DMS79 (cell line): Measurements from ENCODE around the gene ZNF442.
"Not testable (repeated sequence)": the region's sequence is repeated elsewhere in the genome, so short reads cannot be mapped to it uniquely, and the experiment has no call there.

Experiments used
- DNase-seq: peaks from one replicate; lab custom pipeline; 2025; lab: John Stamatoyannopoulos, UW

The ZNF442 gene

GRCh38 chr19:12365236-12366162 lies at the start of gene ZNF442:
Gene ZNF442, minus strand, starts transcription at chr19:12365683. Its CDS starts 2,052 bp downstream, at chr19:12363631.
- DNase-seq = peak; percentile 99

- DNase-seq = no peak
Observed at GRCh38 chr19:12411893-12412292, 46.4 kb upstream of the ZNF442 start.

GRCh38 chr19:12400633-12401502 lies 35.4 kb upstream of the ZNF442 start, which contains the start of gene ZNF799:
Gene ZNF799, minus strand, starts transcription at chr19:12401271. Its CDS starts 201 bp downstream, at chr19:12401070.
- DNase-seq = peak; percentile 96

- DNase-seq = peak; percentile 40
Observed at GRCh38 chr19:12399901-12400632, 34.6 kb upstream of the ZNF442 start.

GRCh38 chr19:12391148-12391547 lies 25.7 kb upstream of the ZNF442 start:
- DNase-seq = not testable (repeated sequence)

- not testable (repeated sequence) for DNase-seq
Observed at GRCh38 chr19:12386365-12386764, 20.9 kb upstream of the ZNF442 start.

GRCh38 chr19:12380444-12380737 lies 14.9 kb upstream of the ZNF442 start:
- DNase-seq = no peak

GRCh38 chr19:12379732-12380443 lies 14.4 kb upstream of the ZNF442 start:
- DNase-seq = no peak

GRCh38 chr19:12374026-12374425 lies 8.5 kb upstream of the ZNF442 start:
- no peak for DNase-seq

- DNase-seq = no peak
Observed at GRCh38 chr19:12364391-12365235, 870 bp downstream of the ZNF442 start.

GRCh38 chr19:12362236-12362635 lies 3.2 kb downstream of the ZNF442 start:
- DNase-seq = not testable (repeated sequence)

GRCh38 chr19:12353375-12353774 lies 12.1 kb downstream of the ZNF442 start:
- no peak for DNase-seq

- no peak for DNase-seq
Observed at GRCh38 chr19:12350890-12351197, 14.6 kb downstream of the ZNF442 start.

GRCh38 chr19:12350185-12350889 lies 15.1 kb downstream of the ZNF442 start:
- DNase-seq = no peak

GRCh38 chr19:12346896-12347295 lies 18.6 kb downstream of the ZNF442 start:
- DNase-seq = no peak

- DNase-seq = no peak
Observed at GRCh38 chr19:12345197-12345596, 20.3 kb downstream of the ZNF442 start.

GRCh38 chr19:12333162-12334159 lies 32.0 kb downstream of the ZNF442 start, which contains the start of gene ZNF563:
Gene ZNF563, minus strand, starts transcription at chr19:12333633. Its CDS starts 151 bp downstream, at chr19:12333482.
- peak; percentile 97 for DNase-seq

- DNase-seq = no peak
Observed at GRCh38 chr19:12331211-12331941, 34.1 kb downstream of the ZNF442 start.
